Epithelial cell of esophagus (primary cell): ENCODE data around the gene OSBPL5.

Experiments
- DNase-seq: peaks from one replicate; pipeline ENCODE4 v3.0.0; 2010; ENCODE audit warnings: low read depth
- H3K4me3 ChIP-seq: 2 replicates; pipeline ENCODE4 v1.5.1; 2011; ENCODE audit warnings: mild to moderate bottlenecking, low read length, control low read depth
- CTCF ChIP-seq: IDR thresholded peaks from 2 replicates; pipeline ENCODE4 v1.5.1; 2011; ENCODE audit warnings: low read depth, mild to moderate bottlenecking, low read length, control low read depth, inconsistent platforms; ENCODE audit not compliant: insufficient read depth; ENCODE audit errors: missing control alignments

Gene OSBPL5

GRCh38 chr11:3104961-3105790 lies 59.9 kb downstream of the OSBPL5 start:
- TF ChIP-seq CTCF, result no peak
- no peak for DNase-seq
- no peak overlapping the region for H3K4me3 ChIP-seq

GRCh38 chr11:3104051-3104714 lies 60.9 kb downstream of the OSBPL5 start:
- H3K4me3 ChIP-seq, result no peak overlapping the region
- DNase-seq, result no peak
- no peak for TF ChIP-seq CTCF

- no peak for TF ChIP-seq CTCF
- no peak for DNase-seq
- no peak overlapping the region for H3K4me3 ChIP-seq
Measured at GRCh38 chr11:3103076-3103475, 62.0 kb downstream of the OSBPL5 start.

GRCh38 chr11:3102641-3102921 lies 62.5 kb downstream of the OSBPL5 start:
- DNase-seq, result no peak
- TF ChIP-seq CTCF, result no peak
- H3K4me3 ChIP-seq, result no peak overlapping the region

GRCh38 chr11:3101921-3102640 lies 63.0 kb downstream of the OSBPL5 start:
- no peak for DNase-seq
- TF ChIP-seq CTCF, result no peak
- no peak overlapping the region for H3K4me3 ChIP-seq

GRCh38 chr11:3099178-3099577 lies 65.9 kb downstream of the OSBPL5 start:
- H3K4me3 ChIP-seq, result no peak overlapping the region
- no peak for DNase-seq
- no peak for TF ChIP-seq CTCF
